ENCODE data around the gene TEX19. TPM values are rescaled to one million over a fixed set of nuclear protein-coding genes. Genes with fewer than 3 reads are reported as not detected.

Gene TEX19
- total and polyA plus RNA-seq, 9 of the 15 experiments (the other 6 are each of a cell fraction or from before 2014, with no cell fraction given), result 0.10 to 4.9 (median 1.9) TPM

GRCh38 chr17:82343560-82343959 is 15.5 kb upstream of the TEX19 start (continued):
- TF ChIP-seq PRDM10 (IDR thresholded peaks at IDR 0.05; ENCODE audit: partially characterized antibody), result peak; percentile 12
- TF ChIP-seq ZNF12 (CRISPR knock-in tag; IDR thresholded peaks at IDR 0.05), result no peak
- TF ChIP-seq MTA3 (IDR thresholded peaks at IDR 0.05; ENCODE audit: borderline replicate concordance), result 0 out of 2 replicates have a peak, but pooled peaks have one; percentile 47
- no peak for TF ChIP-seq DNMT1 (IDR thresholded peaks at IDR 0.05)
- TF ChIP-seq ZNF444 (CRISPR knock-in tag; IDR thresholded peaks at IDR 0.05), result no peak
- no peak for TF ChIP-seq ESRRB (CRISPR knock-in tag; IDR thresholded peaks at IDR 0.05; ENCODE audit: borderline replicate concordance)
- TF ChIP-seq ZNF431 (CRISPR knock-in tag; IDR thresholded peaks at IDR 0.05), result no peak
- TF ChIP-seq RBM39 (optimal IDR thresholded peaks at IDR 0.05; ENCODE audit: low read depth, low read length), result no peak
- peak; percentile 13; the same call in 1 of the 2 replicates for TF ChIP-seq TFAP4 (CRISPR knock-in tag; IDR thresholded peaks at IDR 0.05; ENCODE audit: borderline replicate concordance)
- no peak for TF ChIP-seq SNAPC5 (CRISPR knock-in tag; IDR thresholded peaks at IDR 0.05)
- no peak for TF ChIP-seq ELK1 (CRISPR knock-in tag; IDR thresholded peaks at IDR 0.05)
- TF ChIP-seq DEAF1 (CRISPR knock-in tag; IDR thresholded peaks at IDR 0.05), result no peak
- no peak for TF ChIP-seq NCOA6 (IDR thresholded peaks at IDR 0.05)
- TF ChIP-seq ZNF408 (CRISPR knock-in tag; IDR thresholded peaks at IDR 0.05; ENCODE audit: low read depth), result no peak
- no peak for TF ChIP-seq RFX7 (CRISPR knock-in tag; IDR thresholded peaks at IDR 0.05)
